NCI-H82 (cell line): ENCODE measurements around the gene APLP2.
"Not testable (repeated sequence)": the region's sequence is repeated elsewhere in the genome, so short reads cannot be mapped to it uniquely, and the experiment has no call there.

Source experiments
- DNase-seq: peaks from one replicate; lab custom pipeline; 2025; lab: John Stamatoyannopoulos, UW

APLP2 gene

DNA sequence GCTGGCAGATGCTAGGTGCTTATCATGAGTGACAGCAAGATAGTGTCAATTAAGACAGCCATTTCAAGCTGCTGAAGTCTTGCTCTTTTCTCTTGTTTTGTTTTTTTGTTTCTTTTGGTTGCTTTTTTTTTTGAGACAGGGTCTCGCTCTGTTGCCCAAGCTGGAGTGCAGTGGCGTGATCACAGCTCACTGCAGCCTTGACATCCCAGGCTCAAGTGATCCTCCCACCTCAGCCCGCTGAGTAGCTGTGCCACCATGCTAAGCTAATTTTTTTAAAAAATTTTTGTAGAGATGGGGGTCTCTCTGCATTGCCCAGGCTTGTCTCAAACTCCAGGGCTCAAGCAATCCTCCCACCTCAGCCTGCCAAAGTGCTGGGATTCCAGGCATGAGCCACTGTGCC is 102.3 kb downstream of the APLP2 start:
- DNase-seq, result peak; percentile 10

DNA sequence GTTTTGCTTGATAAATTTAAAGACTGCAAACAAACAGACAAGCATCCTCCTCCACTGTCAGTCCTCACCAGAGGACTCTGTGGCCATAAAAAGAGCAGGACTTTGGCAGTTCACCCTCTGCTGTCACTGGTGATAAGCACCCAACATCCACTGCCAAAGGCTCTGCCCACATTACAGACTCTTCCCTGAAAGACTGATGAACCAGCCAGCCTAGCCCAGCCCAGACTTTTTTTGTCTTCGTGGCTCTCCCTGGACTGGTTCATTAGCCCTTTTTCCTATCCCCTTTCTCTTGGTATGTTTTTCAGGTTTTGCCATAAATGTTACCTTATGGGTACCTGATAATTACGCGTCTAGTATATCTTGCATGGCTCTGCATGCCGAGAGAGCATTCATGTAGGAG is 104.9 kb downstream of the APLP2 start:
- DNase-seq, result no peak

DNA sequence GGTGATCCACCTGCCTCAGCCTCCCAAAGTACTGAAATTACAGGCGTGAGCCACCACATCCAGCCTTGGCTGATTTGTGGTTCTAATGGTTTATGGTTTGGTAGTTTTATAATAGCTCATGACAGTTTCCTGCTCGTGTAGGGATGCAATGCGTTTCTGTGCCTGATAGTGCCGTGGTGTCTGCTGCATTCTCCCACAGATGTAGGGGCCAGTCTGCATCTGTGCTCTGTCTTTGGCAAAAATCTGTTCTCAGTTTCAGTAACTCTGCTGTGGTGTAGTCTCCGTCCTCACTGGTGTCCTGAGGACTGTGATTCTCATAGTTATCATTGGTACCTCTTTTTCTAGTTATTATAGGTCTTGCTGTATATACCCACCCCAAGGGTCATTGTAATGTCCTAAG is 106.2 kb downstream of the APLP2 start:
- DNase-seq, result no peak

DNA sequence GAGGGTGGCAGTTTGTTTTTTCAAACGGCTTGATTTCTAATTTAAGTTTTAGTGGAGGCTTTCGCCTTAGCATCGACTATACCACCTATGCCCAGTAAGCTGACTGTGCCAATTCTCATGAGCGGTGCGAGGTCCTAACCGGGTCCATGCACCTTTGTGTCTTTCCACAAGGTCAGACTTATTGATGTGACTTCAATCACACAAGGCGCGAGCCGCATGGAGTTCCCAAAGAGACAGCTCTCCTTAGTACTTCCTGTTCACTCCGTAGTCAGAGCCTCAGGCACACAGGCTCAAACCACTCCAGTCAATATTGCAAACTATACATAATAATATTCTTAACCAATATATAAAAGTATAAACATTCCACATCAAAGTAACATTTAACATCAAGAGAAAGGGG is 108.1 kb downstream of the APLP2 start:
- no peak for DNase-seq

DNA sequence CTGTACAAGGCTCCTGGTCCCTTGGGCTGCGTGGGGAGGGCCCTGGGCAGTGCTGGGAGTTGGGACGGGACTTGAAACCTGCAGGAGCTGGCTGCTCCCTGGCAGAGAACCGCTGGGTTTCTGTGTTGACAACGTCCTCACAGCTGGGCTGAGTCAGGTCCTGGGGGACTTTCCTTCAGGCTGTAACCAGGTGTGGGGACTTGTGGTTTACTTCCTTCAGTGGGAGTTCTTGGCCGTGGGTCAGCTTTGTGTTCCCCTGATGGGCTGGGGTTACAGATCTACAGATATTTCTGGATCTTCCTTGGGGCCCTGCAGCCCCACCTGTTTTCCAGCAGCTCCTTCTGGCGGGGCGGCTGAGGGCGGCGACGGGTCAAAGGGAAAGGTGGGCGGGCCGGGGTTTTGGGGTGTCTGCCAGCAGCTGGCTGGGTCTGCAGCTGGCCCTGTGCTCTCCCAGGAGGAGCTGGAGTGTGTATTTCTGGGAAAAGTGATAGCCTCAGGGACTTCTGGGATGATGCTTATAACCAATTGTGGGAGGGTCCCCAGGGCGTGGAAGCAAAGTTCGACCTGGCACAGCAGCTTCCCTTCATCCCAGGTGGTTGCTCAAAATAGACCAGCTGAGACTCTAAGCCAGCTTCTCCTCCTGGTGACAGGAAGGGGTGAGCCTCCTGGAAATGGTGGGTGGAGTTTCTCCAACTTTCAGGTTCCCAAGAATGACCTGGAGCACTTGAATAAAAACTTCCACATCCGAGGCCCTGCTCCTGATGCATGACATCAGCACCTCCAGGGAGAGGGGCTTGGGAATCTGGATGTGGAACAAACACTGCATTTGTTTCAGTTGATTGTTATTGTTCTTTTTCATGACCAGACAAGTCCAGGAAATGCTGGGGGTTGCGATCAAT is 109.0 kb downstream of the APLP2 start:
- DNase-seq, result no peak

DNA sequence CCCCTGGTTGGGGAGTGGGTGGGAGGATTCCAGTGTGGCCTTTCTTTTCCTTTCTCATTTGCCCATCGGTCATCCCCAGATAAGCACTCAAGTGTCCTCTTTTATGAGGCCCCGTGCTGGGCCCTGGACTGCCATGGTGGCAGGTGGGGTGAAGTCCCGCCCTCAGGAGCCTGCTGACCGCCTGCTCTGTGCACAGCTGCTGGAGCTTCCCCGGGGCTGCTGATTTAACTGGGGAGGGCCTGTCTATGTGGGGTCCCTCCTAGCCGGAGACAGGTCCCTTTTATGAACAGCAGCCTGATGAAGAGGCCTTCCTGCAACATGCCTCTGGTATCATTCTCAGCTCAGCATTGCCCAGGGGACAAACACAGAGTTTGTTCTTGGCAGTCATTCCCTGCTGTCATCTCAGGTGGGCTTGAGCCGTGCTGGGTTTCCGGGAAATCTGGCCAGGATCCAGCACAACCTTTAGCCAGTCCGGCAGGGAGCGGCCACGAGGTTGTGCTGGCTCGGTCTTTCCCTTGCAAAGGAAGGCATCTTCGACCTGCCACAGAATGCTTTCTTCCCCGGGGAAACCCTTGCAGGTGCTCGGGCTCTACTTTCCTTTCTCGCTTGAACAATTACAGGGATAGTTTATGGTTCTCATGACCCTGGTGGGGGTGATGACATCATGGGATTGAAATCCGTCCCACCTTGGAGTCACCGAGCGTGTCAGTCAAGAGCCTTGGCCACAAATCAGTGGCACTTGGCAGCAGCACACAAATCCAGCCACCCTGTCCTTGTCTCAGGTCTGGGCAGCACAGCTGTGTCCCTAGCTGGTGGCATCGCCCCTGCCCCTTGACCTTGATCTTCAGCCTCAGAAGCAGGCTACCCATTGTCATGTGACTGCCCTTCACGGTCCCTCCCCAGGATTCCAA is 110.0 kb downstream of the APLP2 start:
- DNase-seq, result no peak

DNA sequence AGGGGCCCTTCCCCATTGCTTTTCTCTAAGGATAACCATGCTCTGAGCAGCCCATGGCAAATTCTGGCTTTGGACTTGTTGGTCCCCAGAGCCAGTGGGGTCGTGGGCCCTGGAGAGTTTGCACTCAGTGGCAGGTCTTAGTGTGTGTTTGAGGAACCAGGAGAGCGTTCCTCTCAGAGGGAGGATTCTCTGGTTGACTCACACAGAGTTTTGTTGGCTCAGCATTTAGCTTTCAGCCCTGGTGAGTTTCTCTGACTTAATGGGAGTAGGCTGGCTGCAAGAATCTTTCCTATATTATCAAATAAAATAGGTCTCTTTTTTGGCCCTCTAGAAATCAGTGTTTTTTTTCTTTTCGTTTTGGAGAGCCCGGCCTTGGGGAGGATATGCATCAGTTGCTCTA is 110.8 kb downstream of the APLP2 start:
- DNase-seq, result no peak

DNA sequence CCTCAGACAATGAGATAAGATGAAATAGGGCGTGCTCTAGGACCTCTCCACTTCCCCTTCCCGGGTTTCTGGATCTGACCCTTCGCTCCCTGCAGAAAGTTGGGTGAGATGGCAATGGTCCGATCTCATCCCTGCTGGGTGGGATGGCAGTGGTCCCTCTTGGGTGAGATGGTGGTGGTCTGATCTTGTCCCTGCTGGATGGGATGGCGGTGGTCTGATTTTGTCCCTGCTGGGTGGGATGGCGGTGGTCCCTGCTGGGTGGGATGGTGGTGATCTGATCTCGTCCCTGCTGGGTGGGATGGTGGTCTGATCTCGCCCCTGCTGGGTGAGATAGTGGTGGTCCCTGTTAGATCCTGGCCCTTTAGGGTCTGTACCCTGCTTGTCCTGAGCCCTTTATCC is 111.2 kb downstream of the APLP2 start:
- no peak for DNase-seq

DNA sequence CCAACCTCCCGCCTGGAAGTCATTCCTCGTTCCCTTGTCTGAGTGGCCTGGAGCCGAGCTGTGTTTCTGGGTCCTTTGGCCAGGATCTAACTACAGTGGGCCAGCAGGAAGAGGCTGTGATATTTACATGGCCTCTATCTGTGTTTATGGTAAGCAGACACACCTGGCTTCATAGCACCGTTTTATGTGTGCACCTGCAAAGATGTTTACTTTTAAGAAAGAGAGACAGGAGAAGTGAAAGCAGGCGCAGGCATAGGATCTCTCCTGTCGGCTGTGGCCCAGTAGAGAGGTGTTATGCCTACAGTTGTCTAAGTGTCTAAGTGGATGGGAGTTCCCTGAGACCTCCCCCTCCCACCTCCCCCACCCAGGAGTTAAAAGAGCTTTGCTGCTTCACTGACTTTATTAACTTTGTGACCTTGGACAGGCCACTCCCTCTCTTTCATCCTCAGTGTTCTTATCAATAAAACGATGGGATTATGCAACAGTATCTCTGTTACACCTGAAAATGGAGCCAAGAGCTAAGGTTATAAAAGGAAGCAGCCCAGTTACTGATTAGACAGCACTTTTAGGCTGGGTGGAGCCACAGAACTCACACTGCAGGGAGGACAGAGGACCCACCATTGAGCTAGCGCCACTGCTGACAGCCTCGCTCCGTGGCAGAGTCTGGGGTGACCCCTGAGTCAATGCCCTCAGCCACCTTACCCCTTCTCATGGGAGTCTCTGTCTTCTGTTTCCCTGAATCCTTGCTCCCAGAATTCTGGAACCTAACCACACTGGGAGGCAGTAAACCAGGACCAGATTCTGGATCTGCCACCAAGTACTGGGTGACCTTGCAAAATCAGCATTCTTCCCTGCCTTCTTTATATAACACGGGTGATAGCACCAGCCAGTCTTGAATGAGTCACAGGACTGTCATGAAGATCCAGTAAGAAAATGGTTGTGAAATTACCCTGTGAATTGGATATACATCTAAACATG is 111.9 kb downstream of the APLP2 start:
- peak; percentile 41 for DNase-seq

DNA sequence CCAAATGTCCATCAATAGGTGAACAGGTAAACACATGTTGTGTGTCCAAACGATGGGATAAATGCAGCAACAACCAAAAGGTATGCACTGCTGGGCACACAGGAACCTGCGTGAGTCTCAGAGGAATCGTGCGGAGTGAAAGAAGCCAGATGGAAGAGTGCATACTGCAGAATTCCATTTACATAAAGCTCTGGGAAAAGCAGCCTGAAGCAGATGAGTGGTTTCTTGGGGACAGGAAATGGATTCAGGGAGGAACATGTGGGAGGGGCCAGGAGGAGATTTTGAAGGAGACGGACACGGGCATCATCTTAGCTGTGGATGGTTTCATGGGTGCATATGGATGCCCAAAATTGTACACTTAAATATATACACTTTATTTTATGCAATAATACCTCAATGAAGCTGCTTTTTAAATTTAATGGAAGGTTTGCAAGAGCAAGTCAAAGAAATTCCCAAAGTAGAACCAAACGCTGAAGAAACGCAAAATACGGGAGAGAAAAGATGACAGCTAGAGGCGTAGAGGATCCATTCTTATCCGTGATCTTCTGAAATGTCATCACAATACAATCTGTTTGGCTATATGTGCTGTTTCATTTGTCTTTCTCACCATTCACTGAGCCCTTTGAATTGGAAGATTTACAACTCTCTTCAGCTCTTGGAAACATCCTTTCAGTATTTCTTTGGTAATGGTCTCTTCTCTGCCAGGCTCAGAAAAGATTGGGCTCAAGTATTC is 114.3 kb downstream of the APLP2 start:
- DNase-seq, result no peak

DNA sequence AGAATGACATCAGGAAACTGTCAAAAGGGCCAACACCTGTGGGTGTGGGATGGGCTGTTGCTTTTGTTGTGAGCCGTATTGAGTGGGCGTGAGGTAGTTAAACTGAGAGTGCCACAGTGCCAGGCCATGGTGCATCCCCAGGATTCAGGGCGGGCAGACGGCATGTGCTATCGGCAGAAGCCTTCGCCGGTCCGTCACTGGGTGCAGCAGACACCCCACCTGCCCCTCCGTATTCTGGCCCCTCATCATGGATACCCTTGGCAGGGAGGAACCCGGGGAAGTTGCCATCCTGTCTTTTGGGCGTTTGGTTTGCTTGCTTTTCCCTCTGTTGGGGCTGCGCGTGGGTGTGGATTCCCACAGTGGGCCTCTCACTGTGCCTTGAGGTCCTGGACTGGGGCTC is 117.4 kb downstream of the APLP2 start:
- DNase-seq, result no peak

DNA sequence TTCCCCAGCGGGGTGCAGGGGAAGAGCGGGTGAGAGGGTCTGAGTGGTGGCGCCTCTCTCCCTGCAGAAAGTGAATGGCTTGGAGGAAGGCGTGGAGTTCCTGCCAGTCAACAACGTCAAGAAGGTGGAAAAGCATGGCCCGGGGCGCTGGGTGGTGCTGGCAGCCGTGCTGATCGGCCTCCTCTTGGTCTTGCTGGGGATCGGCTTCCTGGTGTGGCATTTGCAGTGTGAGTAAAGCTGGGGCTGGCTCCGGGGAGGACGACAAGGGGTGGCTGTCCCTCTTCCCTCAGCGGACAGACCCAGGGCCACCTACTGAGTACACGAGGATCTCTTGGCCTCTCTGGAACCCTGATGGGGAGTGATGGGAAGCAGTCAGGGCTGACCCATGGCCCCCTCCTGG is 118.4 kb downstream of the APLP2 start:
- no peak for DNase-seq

DNA sequence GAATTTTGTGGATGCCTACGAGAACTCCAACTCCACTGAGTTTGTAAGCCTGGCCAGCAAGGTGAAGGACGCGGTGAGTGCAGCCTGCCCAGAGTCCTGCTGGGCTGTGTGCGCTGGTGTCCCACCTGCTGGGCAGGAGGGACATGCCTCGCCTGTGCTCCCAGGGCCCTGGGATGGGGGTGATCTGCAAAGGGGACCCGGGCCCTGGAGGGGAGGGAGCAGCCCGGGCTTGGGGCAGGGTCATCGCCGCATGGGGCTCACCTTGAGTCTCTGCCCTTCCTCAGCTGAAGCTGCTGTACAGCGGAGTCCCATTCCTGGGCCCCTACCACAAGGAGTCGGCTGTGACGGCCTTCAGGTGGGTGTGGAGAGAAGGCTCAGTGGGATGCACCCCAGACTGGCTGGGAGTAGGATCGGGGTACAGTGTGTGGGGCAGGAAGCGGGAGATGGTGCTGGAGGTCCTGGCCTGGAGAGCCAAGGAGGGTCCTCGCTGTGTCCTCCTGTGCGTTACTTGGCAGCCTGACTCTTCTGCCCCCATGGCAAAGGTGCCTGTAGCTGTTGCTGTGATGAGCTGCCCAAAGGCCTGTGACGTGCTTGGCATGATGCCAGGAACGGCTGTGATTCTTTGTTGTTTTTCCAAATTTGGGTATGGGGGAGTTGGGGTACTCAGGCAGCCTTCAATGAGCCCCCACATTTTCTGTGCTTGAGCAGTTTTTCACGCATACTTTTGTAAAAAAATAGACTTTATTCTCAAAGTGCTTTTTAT is 119.1 kb downstream of the APLP2 start:
- DNase-seq, result no peak

DNA sequence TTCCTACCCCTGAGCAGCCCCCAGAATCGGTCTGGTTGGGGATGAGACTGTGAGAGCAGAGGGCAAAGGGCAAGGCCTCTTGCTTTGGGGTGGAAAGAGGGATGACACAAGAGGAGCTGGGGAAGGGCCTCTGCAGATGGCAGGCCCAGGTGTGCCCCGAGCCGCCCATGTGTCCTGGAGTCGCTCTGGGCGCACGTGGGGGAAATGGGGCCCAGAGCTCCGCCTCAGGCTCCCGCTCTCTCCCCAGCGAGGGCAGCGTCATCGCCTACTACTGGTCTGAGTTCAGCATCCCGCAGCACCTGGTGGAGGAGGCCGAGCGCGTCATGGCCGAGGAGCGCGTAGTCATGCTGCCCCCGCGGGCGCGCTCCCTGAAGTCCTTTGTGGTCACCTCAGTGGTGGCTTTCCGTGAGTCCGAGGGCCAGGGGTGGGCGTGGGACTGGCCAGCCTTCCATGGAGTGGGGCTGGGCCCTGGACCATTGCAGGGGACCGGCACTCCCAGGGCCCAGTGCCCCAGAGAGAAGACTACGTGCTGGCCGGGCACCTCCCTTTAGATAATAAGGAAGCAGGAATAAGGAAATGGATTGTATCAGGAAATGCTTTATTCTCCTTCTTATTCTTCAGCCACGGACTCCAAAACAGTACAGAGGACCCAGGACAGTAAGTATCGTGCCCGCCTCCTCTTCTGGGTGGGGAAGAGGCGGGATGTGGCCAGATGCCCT is 120.0 kb downstream of the APLP2 start:
- no peak for DNase-seq

DNA sequence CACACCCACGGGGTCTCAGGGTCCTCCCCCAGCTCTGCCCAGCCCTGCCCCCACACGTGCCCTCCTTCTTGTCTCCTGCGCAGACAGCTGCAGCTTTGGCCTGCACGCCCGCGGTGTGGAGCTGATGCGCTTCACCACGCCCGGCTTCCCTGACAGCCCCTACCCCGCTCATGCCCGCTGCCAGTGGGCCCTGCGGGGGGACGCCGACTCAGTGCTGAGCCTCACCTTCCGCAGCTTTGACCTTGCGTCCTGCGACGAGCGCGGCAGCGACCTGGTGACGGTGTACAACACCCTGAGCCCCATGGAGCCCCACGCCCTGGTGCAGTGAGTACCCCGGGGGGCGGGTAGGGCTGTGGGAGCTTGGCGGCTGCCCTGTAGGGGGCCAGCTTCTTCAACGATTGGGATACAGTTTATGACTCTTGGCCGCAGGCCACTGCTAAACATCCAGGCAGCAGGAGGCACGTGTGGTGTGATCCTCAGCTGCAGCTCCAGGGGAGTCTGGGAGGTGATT is 120.7 kb downstream of the APLP2 start:
- no peak for DNase-seq

DNA sequence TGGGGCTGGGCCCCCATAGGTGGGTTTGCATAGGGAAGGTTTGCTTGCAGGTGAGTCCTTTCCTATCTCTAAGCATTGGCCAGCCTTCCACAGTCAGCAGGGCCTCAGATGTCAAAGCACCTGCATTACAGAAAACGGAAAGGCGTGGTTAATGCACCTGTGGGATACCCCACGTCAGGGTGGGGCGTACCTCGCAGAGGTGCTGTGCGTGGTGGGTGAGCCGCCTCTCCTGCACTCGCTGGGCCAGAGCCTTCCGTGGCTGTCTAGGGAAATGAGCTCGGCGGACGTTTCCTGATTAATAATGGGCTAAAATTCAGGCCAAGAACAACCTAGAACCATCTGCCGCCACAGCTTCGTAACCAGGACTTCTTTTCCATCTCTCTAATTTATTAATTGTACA is 122.2 kb downstream of the APLP2 start:
- no peak for DNase-seq

DNA sequence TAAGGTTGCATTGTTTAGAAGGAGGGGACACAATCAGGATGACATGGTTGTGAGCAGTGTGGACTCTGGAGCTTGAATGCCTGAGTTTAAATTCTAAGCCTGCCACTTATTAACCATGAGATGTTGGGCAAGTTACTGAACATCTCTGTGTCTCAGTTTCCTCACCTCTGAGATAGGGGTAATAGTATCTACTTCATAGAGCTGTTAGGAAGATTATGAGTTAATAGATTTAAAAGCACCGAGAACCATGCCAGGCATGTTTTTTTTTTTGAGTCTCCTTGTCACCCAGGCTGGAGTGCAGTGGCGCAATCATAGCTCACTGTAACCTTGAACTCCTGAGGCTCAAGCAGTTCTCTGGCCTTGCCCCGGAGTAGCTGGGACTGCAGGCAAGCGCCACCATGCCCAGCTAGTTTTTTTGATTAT is 123.2 kb downstream of the APLP2 start:
- DNase-seq, result peak; percentile 33

DNA sequence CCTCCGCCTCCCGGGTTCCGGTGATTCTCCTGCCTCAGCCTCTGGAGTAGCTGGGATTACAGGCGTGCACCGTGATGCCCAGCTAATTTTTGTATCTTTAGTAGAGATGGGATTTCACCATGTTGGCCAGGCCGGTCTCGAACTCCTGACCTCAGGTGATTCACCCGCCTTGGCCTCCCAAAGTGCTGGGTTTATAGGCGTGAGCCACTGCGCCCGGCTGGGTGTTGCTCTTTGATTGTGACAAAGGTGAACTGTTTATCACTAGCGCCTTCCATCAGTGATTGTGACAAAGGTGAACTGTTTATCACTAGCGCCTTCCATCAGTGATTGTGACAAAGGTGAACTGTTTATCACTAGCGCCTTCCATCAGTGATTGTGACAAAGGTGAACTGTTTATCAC is 123.9 kb downstream of the APLP2 start:
- DNase-seq, result not testable (repeated sequence)
